ENCODE results near the gene S1PR3. TPM values are rescaled to one million over a fixed set of nuclear protein-coding genes. Genes with fewer than 3 reads are reported as not detected.
A peak's percentile ranks its signal among the peaks of the same experiment; 100 is the strongest.

The S1PR3 gene
- total and polyA plus RNA-seq, 5 experiments from 2014 or later = not detected

GRCh38 chr9:88987661-88988060 lies 3.6 kb upstream of the S1PR3 start:
- ATAC-seq (no peak), DNase-seq (no peak)
- H3K27ac Mint-ChIP-seq = no peak overlapping the region
- peaks cover 0 to 2% (median 1%) of the 10 kb centered on the region in 3 donors for H3K36me3 Mint-ChIP-seq
- no peak overlapping the region for H3K4me3 Mint-ChIP-seq
- peaks cover 10 to 34% (median 26%) of the 10 kb centered on the region in 4 donors for H3K4me1 Mint-ChIP-seq
- POLR2A ChIA-PET = no interaction called here
- H3K9me3 Mint-ChIP-seq = peaks cover 0 to 2% (median 0%) of the 10 kb centered on the region in 9 donors
- H3K27me3 Mint-ChIP-seq = peaks cover 5 to 29% (median 21%) of the 10 kb centered on the region in 5 donors

GRCh38 chr9:88988796-88989641 lies 2.2 kb upstream of the S1PR3 start:
- Mint-ChIP-seq H3K36me3 (peaks cover 0 to 2% (median 1%) of the 10 kb centered on the region in 3 donors), H3K27me3 (peaks cover 13 to 42% (median 29%) of the 10 kb centered on the region in 5 donors), H3K4me1 (peaks cover 10 to 34% (median 26%) of the 10 kb centered on the region in 4 donors), H3K9me3 (peaks cover 0 to 2% (median 0%) of the 10 kb centered on the region in 9 donors), H3K27ac (peak overlapping the region in 1 of 10 donors; percentile 34), H3K4me3 (peak overlapping the region in 8 of 10 donors; percentile 12 to 75 (median 66))
- DNase-seq = peak in 2 of 10 donors; percentile 22 to 36
- POLR2A ChIA-PET = no interaction called here
- peak; percentile 71 to 89 for ATAC-seq

GRCh38 chr9:88990041-88990728 lies 1.1 kb upstream of the S1PR3 start:
- H3K4me1 Mint-ChIP-seq = peaks cover 10 to 34% (median 26%) of the 10 kb centered on the region in 4 donors
- POLR2A ChIA-PET = no interaction called here
- H3K27me3 Mint-ChIP-seq = peaks cover 20 to 54% (median 40%) of the 10 kb centered on the region in 5 donors
- DNase-seq (no peak), ATAC-seq (no peak)
- H3K27ac Mint-ChIP-seq = no peak overlapping the region
- peak overlapping the region in 8 of 10 donors; percentile 18 to 67 (median 49) for H3K4me3 Mint-ChIP-seq
- peaks cover 0 to 2% (median 0%) of the 10 kb centered on the region in 9 donors for H3K9me3 Mint-ChIP-seq
- H3K36me3 Mint-ChIP-seq = peaks cover 0 to 2% (median 1%) of the 10 kb centered on the region in 3 donors

- peaks cover 10 to 34% (median 26%) of the 10 kb centered on the region in 4 donors for H3K4me1 Mint-ChIP-seq
Measured at GRCh38 chr9:88990729-88991065, 571 bp upstream of the S1PR3 start.

GRCh38 chr9:88992556-88992955 lies 1.3 kb downstream of the S1PR3 start:
- DNase-seq = no peak
- Mint-ChIP-seq H3K9me3 (no peaks in the 10 kb centered on the region), H3K36me3 (peaks cover 0 to 2% (median 0%) of the 10 kb centered on the region in 3 donors), H3K27me3 (peaks cover 19 to 75% (median 43%) of the 10 kb centered on the region in 5 donors), H3K27ac (no peak overlapping the region), H3K4me1 (peaks cover 10 to 34% (median 26%) of the 10 kb centered on the region in 4 donors), H3K4me3 (peak overlapping the region in 7 of 10 donors; percentile 23 to 69 (median 62))
- POLR2A ChIA-PET = no interaction called here
- ATAC-seq = no peak

More at GRCh38 chr9:88990729-88991065, 571 bp upstream of the S1PR3 start:
- ATAC-seq = no peak
- peak overlapping the region in 8 of 10 donors; percentile 29 to 67 (median 51) for H3K4me3 Mint-ChIP-seq
- H3K27me3 Mint-ChIP-seq = peaks cover 20 to 59% (median 45%) of the 10 kb centered on the region in 5 donors
- no peak overlapping the region for H3K27ac Mint-ChIP-seq
- DNase-seq = no peak
- POLR2A ChIA-PET = no interaction called here
- H3K36me3 Mint-ChIP-seq = peaks cover 0 to 2% (median 1%) of the 10 kb centered on the region in 3 donors
- H3K9me3 Mint-ChIP-seq = peaks cover 0 to 2% (median 0%) of the 10 kb centered on the region in 9 donors

GRCh38 chr9:88993327-88993726 lies 2.1 kb downstream of the S1PR3 start:
- Mint-ChIP-seq H3K4me3 (no peak overlapping the region), H3K9me3 (no peaks in the 10 kb centered on the region), H3K36me3 (peaks cover 0 to 2% (median 0%) of the 10 kb centered on the region in 3 donors), H3K27me3 (peaks cover 19 to 74% (median 43%) of the 10 kb centered on the region in 5 donors), H3K4me1 (peaks cover 10 to 34% (median 26%) of the 10 kb centered on the region in 4 donors), H3K27ac (no peak overlapping the region)
- DNase-seq = no peak
- POLR2A ChIA-PET = no interaction called here
- ATAC-seq = no peak

- POLR2A ChIA-PET = no interaction called here
- Mint-ChIP-seq H3K27ac (peak overlapping the region in 1 of 10 donors; percentile 56), H3K36me3 (peaks cover 0 to 2% (median 0%) of the 10 kb centered on the region in 3 donors), H3K9me3 (no peaks in the 10 kb centered on the region), H3K27me3 (peaks cover 19 to 67% (median 40%) of the 10 kb centered on the region in 5 donors), H3K4me1 (peaks cover 10 to 29% (median 22%) of the 10 kb centered on the region in 4 donors), H3K4me3 (no peak overlapping the region)
- no peak for ATAC-seq
- no peak for DNase-seq
Measured at GRCh38 chr9:88993871-88994460, 2.7 kb downstream of the S1PR3 start.

GRCh38 chr9:88994469-88995199 lies 3.4 kb downstream of the S1PR3 start:
- H3K27me3 Mint-ChIP-seq = peaks cover 19 to 67% (median 40%) of the 10 kb centered on the region in 5 donors
- H3K36me3 Mint-ChIP-seq = peaks cover 0 to 2% (median 0%) of the 10 kb centered on the region in 3 donors
- H3K27ac Mint-ChIP-seq = no peak overlapping the region
- peaks cover 4 to 23% (median 15%) of the 10 kb centered on the region in 4 donors for H3K4me1 Mint-ChIP-seq
- POLR2A ChIA-PET = no interaction called here
- DNase-seq (no peak), ATAC-seq (no peak)
- H3K9me3 Mint-ChIP-seq = no peaks in the 10 kb centered on the region
- no peak overlapping the region for H3K4me3 Mint-ChIP-seq

- POLR2A ChIA-PET = no interaction called here
- DNase-seq = no peak
- no peak for ATAC-seq
- H3K36me3 Mint-ChIP-seq = peaks cover 0 to 2% (median 0%) of the 10 kb centered on the region in 3 donors
- H3K4me1 Mint-ChIP-seq = peaks cover 4 to 17% (median 10%) of the 10 kb centered on the region in 4 donors
- H3K27ac Mint-ChIP-seq = no peak overlapping the region
- H3K27me3 Mint-ChIP-seq = peaks cover 19 to 63% (median 39%) of the 10 kb centered on the region in 5 donors
- no peaks in the 10 kb centered on the region for H3K9me3 Mint-ChIP-seq
- H3K4me3 Mint-ChIP-seq = no peak overlapping the region
Measured at GRCh38 chr9:88995200-88995577, 3.9 kb downstream of the S1PR3 start.

GRCh38 chr9:88995627-88996026 lies 4.4 kb downstream of the S1PR3 start:
- H3K27me3 Mint-ChIP-seq = peaks cover 19 to 61% (median 35%) of the 10 kb centered on the region in 5 donors
- POLR2A ChIA-PET = no interaction called here
- no peak overlapping the region for H3K4me3 Mint-ChIP-seq
- H3K9me3 Mint-ChIP-seq = no peaks in the 10 kb centered on the region
- peaks cover 2 to 13% (median 8%) of the 10 kb centered on the region in 4 donors for H3K4me1 Mint-ChIP-seq
- ATAC-seq (no peak), DNase-seq (no peak)
- peaks cover 0 to 2% (median 0%) of the 10 kb centered on the region in 3 donors for H3K36me3 Mint-ChIP-seq
- no peak overlapping the region for H3K27ac Mint-ChIP-seq

- Mint-ChIP-seq H3K27me3 (peaks cover 20 to 65% (median 38%) of the 10 kb centered on the region in 5 donors), H3K4me1 (peaks cover 5 to 17% (median 14%) of the 10 kb centered on the region in 4 donors), H3K27ac (no peak overlapping the region), H3K9me3 (no peaks in the 10 kb centered on the region), H3K4me3 (no peak overlapping the region), H3K36me3 (peaks cover 0 to 2% (median 0%) of the 10 kb centered on the region in 3 donors)
- ATAC-seq (no peak), DNase-seq (no peak)
- POLR2A ChIA-PET = no interaction called here
Measured at GRCh38 chr9:88996046-88996920, 5.0 kb downstream of the S1PR3 start.

Data from naive thymus-derived CD8-positive, alpha-beta T cell (primary cell).